GM18502 (cell line): ENCODE measurements around the gene TRIO.

Source experiments
- ATAC-seq: cut with Tn5 transposase; IDR thresholded peaks from one replicate; pipeline ENCODE4 v1.9.1; 2021; ENCODE audit warnings: mild to moderate bottlenecking; ENCODE audit not compliant: unreplicated experiment, poor library complexity

Gene TRIO

DNA sequence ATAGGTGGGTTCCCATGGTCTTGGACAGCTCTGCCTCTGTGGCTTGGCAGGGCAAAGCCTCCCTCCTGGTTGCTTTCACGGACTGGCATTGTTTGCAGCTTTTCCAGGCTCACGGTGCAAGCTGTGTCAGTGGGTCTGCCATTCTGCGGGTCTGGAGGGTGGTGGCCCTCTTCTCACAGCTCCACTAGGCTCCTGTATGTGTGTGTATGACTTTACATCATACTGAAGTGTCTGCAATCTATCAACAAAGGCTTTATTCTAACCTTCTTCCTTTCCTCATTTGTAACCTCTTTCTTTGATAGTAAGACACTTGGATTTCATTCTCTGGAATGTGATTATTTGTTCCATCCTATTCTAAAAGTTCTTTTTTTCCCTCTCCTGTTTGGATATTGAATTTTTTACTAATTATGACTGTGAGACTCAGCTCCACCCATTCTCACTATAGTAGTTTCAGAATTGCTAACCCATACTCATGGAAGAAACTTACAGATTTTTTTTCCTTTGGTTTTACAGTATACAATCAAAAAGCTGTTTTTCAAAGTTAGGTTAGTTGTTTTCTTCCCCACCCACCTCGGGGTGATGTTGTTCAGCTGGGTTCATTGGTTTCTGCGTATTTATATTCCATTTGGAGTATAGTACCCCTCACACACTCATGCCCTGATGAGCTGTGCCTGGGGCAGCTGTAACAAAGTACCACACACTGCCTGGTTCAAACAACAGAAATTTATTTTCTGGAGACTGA lies 293.8 kb downstream of the TRIO start:
- ATAC-seq = peak; percentile 77

DNA sequence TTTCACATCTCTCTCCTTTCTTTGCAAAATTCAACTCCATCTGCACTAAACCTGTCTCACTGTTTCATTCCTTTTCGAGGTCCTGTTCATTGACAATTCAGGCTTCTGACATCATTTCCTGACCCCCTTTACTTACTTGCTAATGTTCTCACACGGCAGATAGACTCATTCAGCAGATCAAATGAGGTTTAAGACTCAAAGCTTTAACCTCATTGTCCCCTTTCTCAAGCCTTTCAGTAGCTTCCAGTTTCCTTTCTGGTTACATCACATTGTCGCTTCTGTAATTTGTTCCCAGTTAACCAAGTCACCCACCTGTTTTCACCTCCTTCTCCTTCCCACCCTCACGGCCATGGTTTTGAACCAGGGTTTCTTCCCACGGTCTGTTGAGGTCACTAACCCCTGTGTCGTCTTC lies 295.1 kb downstream of the TRIO start:
- no peak for ATAC-seq

DNA sequence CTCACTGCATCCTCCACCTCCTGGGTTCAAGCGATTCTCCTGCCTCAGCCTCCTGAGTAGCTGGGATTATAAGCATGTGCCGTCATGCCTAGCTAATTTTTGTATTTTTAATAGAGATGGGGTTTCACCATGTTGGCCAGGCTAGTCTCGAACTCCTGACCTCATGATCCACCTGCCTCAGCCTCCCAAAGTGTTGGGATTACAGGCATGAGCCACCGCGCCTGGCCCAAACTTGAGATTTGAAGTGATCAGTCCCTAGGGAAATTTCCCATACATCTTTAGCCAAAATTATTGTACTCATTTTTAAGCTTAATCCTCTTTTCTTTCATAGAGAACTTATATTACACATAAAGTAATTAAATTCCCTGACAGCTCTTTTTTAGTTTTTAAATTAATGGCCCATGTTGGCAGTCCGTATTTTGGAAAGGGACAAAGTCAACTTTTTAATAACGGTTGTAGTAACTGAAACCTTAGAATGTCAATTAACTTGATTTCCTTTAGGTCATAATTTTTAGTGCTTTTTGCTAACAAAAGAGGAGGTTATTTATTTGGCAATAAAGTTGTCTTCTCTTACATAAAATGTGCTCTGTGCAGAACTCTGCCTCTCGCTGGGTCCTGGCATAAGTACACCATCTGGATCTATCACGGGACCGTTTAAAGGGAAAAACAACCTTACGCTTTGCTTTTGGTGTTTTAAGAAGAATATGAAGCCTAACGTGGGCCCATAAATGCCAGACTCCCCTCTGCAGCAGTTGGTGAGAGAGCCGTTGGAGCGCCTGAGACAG lies 296.1 kb downstream of the TRIO start:
- ATAC-seq = no peak

DNA sequence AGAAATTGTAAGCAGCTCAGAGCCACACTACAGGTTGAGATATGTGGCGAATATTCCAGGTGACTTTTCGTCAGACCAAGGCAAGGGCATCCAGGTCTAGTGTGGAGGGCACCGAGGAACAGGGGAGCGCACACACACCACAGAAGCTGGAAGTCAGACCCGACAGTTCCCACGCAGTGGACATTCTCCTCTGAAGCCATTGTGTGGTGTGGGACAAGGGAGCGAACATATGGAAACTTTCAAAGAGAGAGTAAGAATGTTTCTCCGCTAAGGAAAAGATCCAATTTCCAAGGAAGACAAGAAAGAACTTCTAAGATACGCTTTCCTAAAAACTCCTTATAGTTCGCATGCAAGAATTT lies 297.1 kb downstream of the TRIO start:
- ATAC-seq = no peak

DNA sequence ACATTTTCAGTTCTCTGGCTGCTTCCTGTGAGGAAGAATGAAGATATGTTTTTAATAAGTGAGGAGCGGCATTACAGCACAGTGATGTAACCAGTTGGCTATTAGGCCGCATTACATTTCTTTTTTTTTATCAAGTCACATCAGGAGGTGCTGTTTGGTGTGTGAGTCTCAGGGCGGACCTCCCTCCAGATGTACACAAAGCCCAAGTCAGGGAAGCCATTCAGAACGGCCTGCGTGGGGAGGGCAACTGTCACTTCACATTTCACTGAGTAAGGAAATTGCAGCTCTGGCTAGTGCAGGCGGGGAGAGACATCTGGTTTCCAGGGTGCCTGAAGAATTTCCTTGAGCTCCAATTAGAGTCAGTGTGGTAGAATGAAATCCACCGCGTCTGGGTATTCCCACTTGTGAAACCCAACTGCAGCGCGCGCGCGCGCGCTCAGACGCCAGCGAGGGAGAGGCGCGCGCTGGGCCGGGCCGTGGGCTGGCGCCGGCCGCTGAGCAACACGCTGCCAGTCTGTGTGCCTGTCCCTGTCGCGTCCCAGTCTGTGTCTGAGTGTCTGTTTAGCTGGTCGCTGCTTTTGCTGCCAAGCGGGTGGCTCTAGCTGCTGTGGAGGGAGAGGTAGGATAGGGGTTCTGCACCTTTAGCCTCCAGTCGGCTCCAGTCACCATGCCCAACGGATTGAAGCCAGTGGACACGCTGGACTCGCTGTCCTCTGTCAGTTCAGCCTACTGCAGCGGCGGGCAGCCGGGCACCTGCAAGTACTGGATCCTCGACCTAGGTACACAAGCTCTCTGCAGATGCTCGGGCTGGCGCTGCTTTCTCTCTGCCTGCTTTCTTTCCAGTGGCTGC lies 297.7 kb downstream of the TRIO start:
- ATAC-seq = no peak

DNA sequence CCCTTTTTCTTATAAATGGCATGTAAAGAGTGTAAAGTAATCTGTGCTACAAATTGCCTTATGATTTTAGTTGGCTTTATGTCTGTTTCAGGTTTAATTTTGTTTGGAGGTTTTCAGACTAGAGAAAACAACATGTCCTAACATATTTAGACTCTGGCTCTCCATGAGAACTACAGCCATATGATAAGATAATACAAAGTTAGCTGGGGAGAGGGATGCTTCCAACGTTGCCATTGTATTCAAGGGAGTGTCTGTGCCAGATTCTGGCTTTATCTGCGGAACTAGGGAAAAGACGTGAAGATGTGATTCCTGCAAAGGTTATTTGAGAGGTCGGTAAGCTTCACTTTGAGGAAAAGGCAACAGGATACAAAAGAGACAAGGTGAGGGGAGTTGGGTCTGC lies 298.5 kb downstream of the TRIO start:
- ATAC-seq = no peak

DNA sequence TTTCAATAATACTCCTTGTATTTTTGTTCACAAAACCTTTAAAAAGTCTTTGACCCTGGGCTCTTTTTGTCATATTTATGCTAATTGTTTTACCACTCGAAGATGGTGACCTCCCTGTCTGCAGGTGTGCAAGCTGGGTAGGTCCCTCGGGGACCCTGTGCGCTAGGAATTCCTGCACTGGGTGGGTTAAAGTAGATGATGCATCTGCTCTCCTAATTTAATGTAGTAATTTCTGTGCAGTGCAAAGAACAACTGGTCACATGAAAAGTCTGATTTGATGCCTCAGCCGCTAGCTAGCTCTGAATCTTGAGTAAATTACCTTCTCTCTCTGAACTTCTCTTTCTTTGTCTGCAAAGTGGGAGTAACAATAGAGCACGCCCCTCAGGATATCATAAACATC lies 299.4 kb downstream of the TRIO start:
- no peak for ATAC-seq

DNA sequence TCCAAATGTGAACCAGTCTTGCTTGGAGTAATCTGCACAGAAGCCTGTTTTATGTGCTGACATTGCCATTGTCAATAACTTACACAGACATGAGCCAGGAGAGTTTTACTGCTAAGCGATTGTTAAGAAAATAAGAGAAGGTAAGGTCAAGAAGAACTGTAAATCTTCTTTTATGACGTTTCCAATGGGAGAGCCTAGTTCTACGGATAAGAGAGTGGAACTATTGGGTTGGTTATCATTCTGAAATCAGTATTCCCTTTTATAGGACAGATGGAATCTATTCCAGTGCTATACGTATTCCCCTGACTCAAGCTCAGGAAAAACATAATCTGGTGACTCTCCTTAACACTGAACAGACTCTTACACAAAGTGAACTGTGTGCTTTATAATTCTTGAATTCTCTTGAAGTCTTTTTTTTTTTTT lies 300.5 kb downstream of the TRIO start:
- no peak for ATAC-seq

DNA sequence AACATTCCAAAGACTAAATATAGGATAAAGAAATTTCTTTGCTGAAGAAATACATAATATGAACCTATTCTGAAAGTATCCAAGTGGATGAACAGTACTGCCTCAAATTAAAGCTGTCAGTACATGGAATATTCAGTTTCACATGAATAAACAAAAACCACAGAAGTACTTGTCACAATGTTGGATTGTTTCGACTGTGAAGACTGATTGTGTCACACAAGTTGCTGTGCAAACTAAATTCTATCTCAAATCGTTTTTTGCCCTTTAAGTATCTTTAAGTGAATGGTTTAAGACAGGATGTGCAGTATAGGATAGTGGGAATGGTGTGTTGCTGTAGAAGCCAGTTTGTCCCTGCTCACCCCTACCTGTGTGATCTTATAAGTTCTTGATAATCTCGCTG lies 301.0 kb downstream of the TRIO start:
- ATAC-seq = no peak

DNA sequence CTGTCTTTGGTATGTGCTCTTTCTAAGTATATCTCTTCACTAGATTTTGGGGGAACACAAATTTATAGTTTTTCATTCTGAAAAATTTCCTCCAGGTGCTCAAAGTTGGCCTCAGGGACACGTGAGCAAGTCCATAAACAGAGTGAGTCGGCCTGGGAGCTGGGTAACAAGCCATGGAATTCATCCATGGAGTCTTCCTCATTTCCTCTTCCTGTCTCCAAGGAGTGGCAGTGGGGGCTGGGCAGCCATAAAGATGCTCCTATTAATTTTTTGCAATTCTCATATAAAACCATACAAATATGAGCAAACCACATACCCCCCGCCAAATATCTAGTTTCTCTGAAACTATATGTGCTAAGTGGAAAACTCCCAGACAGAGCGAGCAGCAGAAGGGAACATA lies 301.9 kb downstream of the TRIO start:
- ATAC-seq = no peak

DNA sequence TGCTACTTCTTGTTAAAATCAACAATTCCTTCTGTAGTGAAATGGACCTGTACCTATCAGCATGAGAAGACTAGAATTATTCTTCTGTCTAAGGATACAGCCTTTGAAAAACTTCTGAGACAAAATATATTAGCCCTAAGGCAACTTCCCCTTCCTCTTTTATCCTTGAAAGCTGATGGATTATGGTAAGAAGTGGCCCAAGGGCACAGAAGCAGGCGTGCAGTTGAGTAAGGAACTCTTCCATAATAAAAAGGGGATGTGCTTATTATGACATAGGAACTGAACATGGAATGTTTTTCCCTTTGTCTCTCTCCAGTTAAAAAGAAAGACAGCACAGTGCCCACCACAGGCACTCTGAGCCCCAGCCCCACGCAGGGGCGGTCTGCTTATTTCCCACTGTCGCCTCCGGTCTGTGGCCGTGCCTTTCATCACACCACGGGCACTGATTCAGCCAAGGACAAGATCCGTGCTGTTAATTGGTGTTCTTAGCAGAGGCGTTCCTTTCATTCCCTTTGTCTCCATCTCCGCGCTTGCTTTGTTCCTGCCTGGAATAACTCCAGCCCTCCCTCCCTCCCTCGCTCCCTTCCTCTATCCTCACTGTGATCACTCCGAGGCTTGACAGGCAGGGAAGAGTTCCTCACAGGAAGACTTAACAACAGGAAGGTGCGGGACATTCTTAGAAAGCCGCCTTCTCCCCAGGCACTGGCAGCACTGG lies 302.6 kb downstream of the TRIO start:
- ATAC-seq = no peak

DNA sequence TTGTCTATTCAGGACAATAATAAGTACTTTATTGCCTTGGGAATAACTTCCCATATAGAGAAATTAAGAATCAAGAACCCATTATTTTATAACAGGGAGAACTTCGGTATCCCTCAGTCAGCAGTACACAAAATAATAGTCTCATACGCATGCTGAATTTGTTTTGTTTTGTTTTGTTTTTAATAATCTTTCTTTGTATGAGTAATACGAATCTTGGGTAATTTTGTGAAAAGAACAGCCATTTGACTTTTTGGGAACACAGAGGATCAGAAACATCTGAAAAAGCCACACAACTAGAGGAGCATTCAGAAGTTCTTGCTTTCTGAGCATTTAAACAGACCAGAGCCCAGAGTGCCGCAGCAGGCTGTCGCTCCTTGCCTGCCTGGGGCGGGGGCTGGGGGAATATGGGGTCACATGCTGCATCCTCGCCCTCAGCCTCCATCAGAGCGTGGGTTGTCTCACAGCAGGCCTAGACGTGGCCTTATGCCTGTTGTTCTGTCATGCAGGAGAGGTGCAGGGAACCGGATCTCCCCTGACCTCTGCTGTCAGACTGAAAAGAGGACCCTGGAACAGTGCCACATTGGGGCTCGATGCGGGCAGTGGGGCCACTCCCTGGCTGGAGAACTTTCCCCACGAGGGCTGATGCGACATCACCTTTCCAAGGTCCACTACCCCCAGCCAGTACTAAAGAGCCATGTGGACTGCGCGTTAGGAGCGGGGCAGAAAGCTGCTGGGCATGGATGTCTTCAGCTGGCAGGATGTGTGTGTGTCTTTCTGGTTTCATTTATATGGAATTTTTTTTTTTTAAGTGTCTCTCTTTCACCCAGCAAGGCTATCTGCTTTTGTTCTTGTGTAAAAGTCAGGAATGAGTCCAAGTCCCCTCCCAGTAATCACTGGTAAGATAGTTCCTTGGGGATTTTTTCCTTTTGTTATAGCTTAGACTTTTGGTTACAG lies 305.1 kb downstream of the TRIO start:
- peak; percentile 76 for ATAC-seq

DNA sequence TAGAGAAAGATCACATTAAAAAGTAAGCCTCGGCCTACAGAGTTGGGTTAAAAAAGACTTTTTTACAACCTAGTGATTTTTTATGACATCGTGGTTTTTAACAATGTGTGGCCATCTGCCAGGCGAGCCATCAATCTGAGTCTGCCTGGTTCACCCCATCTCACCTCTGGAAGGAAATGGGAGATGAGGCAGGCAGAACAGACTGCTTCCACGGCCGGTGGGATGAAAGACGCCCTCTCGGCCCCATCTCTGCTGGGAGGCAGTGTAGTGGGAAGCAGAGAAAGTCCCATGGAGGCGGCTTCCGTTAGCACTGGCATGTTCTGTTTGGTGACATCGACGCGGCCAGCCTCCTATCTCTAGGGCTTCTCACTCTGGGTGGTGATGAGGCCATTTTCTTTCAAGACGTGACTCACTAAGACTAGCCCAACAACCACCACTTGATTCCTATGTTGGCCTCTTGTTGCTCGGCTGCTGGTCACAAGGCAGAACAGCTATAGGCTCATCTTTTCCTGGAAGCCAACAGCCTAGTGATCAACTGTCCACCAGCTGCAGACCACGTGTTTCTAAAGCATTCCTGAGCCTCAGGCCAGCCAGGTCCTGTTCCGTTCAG lies 306.0 kb downstream of the TRIO start:
- ATAC-seq = no peak

DNA sequence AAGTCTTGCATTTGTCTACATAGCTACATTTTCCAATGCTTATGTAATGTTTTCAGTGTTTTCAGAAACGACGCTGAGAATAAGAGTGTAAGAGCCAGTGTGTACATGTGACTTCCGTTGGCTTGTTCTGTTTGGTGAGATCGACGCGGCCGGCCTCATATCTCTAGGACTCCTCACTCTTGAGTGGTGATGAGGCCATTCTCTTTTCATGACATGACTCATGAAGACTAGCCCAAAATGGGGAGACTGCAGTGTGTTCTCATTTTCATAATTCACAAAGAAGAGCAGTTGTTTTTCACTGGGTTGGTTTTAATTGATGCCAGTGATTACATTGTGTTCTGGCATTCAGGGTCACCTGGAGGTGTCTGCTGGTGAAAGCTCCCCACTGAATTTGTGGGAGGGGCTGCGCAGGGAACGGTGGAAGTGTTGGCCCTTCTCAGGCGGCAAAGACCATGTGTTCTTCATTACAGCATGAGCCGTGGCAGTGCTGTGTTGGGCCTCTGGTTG lies 306.9 kb downstream of the TRIO start:
- no peak for ATAC-seq

DNA sequence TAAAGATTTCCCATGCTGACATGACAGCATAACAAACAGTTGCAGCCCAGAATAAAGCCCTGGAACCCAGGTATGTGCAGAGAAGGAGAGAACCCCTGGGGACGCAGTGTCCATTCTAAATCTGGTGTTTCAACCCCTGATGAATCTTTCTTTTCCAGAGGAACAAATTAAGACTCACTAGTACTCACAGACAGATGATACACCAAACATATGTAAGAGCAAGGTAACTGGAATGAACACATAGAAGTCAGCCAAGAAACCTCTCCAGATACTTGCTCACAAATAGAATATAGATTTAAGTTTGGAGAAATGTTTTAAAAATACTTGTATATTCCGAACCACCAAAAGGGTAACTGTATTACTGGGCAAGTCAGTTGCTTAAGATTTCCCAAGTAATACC lies 307.6 kb downstream of the TRIO start:
- no peak for ATAC-seq

DNA sequence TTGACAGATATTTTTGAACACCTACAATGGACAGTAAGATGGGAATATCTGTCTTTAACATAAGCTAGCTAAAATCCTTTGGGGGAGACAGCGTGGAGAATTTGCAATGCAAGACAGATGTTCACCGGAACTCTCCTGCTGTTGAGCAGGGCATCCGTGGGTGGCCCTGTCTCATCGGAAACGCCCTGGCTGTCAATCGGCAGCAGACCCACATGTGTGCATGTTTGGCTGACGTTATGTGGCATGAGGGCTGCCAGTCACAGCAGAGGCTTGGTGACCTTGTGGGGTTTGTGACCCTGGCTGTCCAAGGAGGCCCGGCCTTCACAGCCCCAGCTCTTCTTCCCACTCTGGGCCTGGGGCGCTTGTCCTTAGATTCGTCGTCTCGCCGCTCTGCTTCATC lies 308.7 kb downstream of the TRIO start:
- no peak for ATAC-seq

DNA sequence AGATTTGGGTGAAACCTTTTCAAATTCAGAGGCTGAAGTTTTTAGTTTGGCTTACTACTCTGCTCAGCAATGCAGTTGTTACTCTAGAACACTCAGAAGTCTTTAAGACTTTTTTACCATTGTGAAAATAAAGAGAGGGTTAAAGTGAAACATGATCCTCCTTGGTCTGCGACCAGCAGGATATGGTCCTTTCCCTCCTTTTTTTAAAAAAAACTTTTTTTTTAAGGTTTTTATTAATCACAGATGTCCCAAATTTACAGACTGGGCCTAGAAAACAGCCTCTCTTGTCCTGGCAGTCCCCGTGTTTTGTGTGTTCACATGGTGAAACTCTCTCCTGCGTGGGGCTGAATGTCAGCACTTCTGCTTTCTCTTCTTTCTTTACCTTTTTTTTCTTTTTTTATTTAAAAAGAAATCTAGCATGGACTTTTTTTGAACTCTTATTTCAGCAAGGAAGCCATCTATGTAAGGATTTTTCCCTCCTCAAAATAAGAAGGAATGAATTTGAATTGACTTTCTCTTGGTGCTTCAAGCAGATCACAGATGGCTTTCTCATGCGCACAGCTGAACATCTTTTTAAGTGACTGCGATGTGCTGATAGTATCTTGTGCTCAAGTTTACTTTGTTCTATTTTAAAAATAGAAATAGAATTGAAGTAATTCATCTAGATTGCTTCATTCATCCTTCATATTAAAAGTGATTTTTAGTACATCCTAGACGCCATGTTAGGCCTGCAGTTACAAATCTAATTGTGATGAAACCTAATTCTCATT lies 309.7 kb downstream of the TRIO start:
- ATAC-seq = no peak

DNA sequence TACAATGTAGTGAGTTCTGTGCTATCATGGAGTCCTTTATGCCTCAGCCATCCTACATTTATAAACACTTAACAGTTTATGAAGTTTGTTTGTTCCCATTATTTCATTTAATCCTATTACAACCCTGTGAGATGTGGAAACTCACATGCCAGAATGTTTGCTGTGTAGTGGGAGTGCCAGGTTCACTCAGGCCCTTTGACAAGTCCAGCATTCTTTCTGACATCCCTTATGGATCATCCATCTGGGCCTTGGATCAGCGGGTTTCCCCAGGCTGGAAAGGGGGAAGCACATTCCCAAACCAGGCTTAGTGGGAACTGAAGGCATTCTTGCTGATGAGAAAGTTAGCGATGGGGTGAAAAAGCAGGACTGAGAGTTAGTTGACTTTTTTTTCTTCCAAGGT lies 310.3 kb downstream of the TRIO start:
- no peak for ATAC-seq
